Measurements from ENCODE around the gene PNPLA7. TPM values are rescaled to one million over a fixed set of nuclear protein-coding genes. Genes with fewer than 3 reads are reported as not detected.
"Not testable (repeated sequence)": the region's sequence is repeated elsewhere in the genome, so short reads cannot be mapped to it uniquely, and the experiment has no call there.

The PNPLA7 gene
- total RNA-seq, 1 donor from 2014 or later: 7.2 TPM

DNA sequence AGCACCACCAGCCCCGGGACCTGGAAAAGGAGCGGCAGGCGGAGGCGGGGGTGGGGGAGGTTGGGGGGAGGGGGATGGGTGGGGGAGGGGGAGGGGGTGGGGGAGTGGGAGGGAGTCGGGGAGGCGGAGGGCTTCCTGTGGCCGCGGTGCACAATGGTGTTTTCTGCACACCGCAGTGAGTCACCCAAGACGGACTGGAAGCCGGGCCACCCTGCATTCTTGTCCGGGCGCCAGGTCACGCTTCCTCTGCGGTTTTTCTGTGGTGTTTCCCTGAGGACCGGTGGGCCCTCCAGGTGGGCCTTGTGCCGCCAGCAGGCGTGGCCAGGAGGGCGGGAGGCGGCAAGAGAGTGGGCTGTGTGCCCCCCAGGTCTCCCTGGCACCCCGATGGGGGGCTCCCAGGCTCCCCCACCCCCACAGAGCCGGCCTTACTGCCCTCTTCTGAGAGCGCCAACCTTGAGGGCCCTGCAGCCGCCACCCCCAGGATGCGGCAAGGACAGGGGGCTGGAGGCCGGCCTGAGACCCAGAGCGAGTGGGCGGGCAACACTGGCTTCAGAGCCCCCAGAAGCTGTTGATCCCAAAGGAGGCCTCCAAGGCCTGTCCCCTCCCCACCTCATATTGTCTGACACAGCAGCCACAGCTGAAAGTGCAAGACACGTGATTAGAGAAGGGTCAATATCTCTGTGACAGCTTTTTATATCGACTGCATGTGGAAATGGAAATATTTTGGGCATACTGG, 138.4 kb downstream of the PNPLA7 start:
- TF ChIP-seq, protein P1, sequence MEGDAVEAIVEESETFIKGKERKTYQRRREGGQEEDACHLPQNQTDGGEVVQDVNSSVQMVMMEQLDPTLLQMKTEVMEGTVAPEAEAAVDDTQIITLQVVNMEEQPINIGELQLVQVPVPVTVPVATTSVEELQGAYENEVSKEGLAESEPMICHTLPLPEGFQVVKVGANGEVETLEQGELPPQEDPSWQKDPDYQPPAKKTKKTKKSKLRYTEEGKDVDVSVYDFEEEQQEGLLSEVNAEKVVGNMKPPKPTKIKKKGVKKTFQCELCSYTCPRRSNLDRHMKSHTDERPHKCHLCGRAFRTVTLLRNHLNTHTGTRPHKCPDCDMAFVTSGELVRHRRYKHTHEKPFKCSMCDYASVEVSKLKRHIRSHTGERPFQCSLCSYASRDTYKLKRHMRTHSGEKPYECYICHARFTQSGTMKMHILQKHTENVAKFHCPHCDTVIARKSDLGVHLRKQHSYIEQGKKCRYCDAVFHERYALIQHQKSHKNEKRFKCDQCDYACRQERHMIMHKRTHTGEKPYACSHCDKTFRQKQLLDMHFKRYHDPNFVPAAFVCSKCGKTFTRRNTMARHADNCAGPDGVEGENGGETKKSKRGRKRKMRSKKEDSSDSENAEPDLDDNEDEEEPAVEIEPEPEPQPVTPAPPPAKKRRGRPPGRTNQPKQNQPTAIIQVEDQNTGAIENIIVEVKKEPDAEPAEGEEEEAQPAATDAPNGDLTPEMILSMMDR (IDR thresholded peaks at IDR 0.05): no peak
- no peak for DNase-seq (ENCODE audit: extremely low spot score, unreplicated experiment)
- H3K36me3 Mint-ChIP-seq (ENCODE audit: unreplicated experiment): no peaks in the 10 kb centered on the region
- H3K9me3 Mint-ChIP-seq (ENCODE audit: unreplicated experiment): no peaks in the 10 kb centered on the region
- H3K27ac Mint-ChIP-seq (ENCODE audit: unreplicated experiment): peak overlapping the region; percentile 23
- H3K27me3 Mint-ChIP-seq (ENCODE audit: unreplicated experiment): no peaks in the 10 kb centered on the region
- peaks cover 31% of the 10 kb centered on the region for H3K4me1 Mint-ChIP-seq (ENCODE audit: unreplicated experiment)
- no peak overlapping the region for H3K4me3 Mint-ChIP-seq (ENCODE audit: unreplicated experiment)

DNA sequence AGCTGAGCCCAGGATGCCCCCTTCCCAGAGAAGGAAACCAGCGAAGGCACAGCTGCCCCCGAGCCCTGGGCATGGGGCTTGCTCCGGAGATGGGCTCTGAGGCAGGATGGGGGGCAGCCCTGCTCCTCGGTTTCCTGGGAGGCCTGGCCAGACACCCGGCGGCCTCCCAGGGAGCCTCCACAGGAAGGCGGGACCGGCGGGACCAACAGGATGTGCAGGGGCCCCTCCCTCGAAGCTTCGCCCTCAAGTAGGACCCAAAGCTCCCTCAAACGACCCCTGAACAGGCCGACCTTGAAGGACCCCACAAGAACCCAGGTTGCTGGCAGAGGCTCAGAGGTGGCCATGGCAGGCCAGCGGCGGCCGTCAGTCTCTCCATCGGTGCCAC, 138.9 kb downstream of the PNPLA7 start:
- Mint-ChIP-seq H3K27me3 (ENCODE audit: unreplicated experiment) (no peaks in the 10 kb centered on the region), H3K9me3 (ENCODE audit: unreplicated experiment) (no peaks in the 10 kb centered on the region), H3K4me1 (ENCODE audit: unreplicated experiment) (peaks cover 31% of the 10 kb centered on the region), H3K36me3 (ENCODE audit: unreplicated experiment) (no peaks in the 10 kb centered on the region), H3K27ac (ENCODE audit: unreplicated experiment) (no peak overlapping the region), H3K4me3 (ENCODE audit: unreplicated experiment) (no peak overlapping the region)
- TF ChIP-seq, protein P1 (IDR thresholded peaks at IDR 0.05): no peak
- DNase-seq (ENCODE audit: extremely low spot score, unreplicated experiment): no peak

DNA sequence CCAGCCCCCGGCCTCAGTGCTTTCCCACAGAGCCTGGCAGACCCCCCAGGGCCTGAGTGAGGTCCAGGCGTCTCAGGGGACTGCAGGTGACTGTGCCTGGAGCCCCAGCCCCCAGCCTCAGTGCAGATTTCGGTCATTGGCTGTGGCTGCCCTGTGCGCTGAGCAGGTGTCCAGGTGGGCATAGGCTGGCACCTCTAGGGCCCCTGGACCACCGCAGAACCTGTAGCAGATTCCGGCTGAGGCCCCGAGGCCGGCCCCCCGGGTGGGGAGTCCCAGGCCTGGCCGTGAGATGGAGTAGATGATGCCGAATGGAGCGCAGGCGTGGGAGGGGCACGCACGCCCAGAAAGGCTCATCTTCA, 139.3 kb downstream of the PNPLA7 start:
- Mint-ChIP-seq H3K4me1 (ENCODE audit: unreplicated experiment) (peaks cover 34% of the 10 kb centered on the region), H3K27me3 (ENCODE audit: unreplicated experiment) (no peaks in the 10 kb centered on the region), H3K9me3 (ENCODE audit: unreplicated experiment) (no peaks in the 10 kb centered on the region), H3K36me3 (ENCODE audit: unreplicated experiment) (no peaks in the 10 kb centered on the region), H3K4me3 (ENCODE audit: unreplicated experiment) (no peak overlapping the region), H3K27ac (ENCODE audit: unreplicated experiment) (no peak overlapping the region)
- DNase-seq (ENCODE audit: extremely low spot score, unreplicated experiment): no peak
- TF ChIP-seq, protein P1 (IDR thresholded peaks at IDR 0.05): no peak

DNA sequence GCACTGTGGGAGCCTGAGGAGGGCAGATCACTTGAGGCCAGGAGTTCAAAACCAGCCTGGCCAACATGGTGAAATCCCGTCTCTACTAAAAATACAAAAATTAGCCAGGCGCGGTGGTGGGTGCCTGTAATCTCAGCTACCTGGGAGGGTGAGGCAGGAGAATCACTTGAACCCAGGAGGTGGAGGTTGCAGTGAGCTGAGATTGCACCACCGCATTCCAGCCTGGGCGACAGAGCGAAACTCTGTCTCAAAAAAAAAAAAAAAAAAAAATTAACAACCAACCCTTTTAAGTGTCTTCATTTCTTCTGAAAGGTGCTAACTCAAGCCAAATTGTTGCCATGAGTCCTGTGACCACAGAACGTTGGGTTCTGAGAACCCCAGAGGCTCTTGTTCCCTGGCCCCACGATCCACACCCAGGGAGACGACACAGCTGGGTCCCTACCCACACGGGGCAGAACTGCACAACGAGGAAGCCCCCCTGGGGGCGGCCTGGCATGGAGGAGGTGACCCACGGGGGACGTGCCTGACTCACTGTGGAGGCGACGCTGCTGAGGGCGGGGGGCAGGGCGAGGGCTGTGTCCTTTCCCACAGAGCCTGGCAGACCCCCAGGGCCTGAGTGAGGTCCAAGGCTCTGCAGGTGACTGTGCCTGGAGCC, 139.8 kb downstream of the PNPLA7 start:
- not testable (repeated sequence) for H3K27me3 Mint-ChIP-seq (ENCODE audit: unreplicated experiment); H3K4me3 Mint-ChIP-seq (ENCODE audit: unreplicated experiment); H3K9me3 Mint-ChIP-seq (ENCODE audit: unreplicated experiment); H3K36me3 Mint-ChIP-seq (ENCODE audit: unreplicated experiment); DNase-seq (ENCODE audit: extremely low spot score, unreplicated experiment)
- peaks cover 38% of the 10 kb centered on the region for H3K4me1 Mint-ChIP-seq (ENCODE audit: unreplicated experiment)
- H3K27ac Mint-ChIP-seq (ENCODE audit: unreplicated experiment): peak overlapping the region; percentile 27

Small RNA genes lying within 50 kb of the gene (microRNA-seq; reads per million reads assigned to microRNA genes)
- gene MIR7114 (ENCODE audit: unreplicated experiment): 7.7 reads per million, percentile 8 among the genes with 10 or more reads in this experiment

Other genes starting within 250 kb of the PNPLA7 start
- gene NRARP, start 248.1 kb downstream of the PNPLA7 start, total RNA-seq: 1.8 and 2.1 TPM in 2 replicates
- gene EXD3, start 127.2 kb downstream of the PNPLA7 start, total RNA-seq: 20.0 and 21.5 TPM in 2 replicates
- 1.0 and 1.5 TPM in 2 replicates for gene NOXA1, start 127.0 kb downstream of the PNPLA7 start, total RNA-seq
- gene ENTPD8, start 109.0 kb downstream of the PNPLA7 start, total RNA-seq: 0.16 and 0.24 TPM in 2 replicates
- gene NSMF, start 91.1 kb downstream of the PNPLA7 start, total RNA-seq: 93.1 and 103 TPM in 2 replicates
- gene MRPL41, start 1.5 kb upstream of the PNPLA7 start, total RNA-seq: 51.9 and 53.8 TPM in 2 replicates
- 37.3 and 39.5 TPM in 2 replicates for gene DPH7, start 28.5 kb upstream of the PNPLA7 start, total RNA-seq
- 30.3 and 31.4 TPM in 2 replicates for gene ZMYND19, start 40.1 kb upstream of the PNPLA7 start, total RNA-seq
- gene ARRDC1, start 55.3 kb upstream of the PNPLA7 start, total RNA-seq: 28.7 and 30.2 TPM in 2 replicates
- gene EHMT1, start 68.6 kb upstream of the PNPLA7 start, total RNA-seq: 88.6 and 93.3 TPM in 2 replicates